Stimulated activated CD8-positive, alpha-beta memory T cell treated with anti-CD3 and anti-CD28 coated beads, Interleukin-12 subunit alpha, Interleukin-12 subunit beta, amount 100 ng/mL, for 4 hours (primary cell): Measurements from ENCODE around the gene DHX57.

Source experiments
- DNase-seq: peaks from one replicate; pipeline ENCODE4 v3.0.0-alpha.2; 2020; ENCODE audit warnings: low read depth

DHX57 gene

GRCh38 chr2:38875576-38876367 is at the start of gene DHX57, which contains the start of gene MORN2:
DHX57 (minus strand) TSS chr2:38875934; CDS start chr2:38868405, 7,529 bp downstream.
MORN2 (plus strand) TSS chr2:38875976.
- peak; percentile 62 for DNase-seq

- no peak for DNase-seq
Observed at GRCh38 chr2:38922902-38923301, 47.2 kb upstream of the DHX57 start.

GRCh38 chr2:38922389-38922788 is 46.7 kb upstream of the DHX57 start:
- DNase-seq, result no peak

GRCh38 chr2:38912619-38913018 is 36.9 kb upstream of the DHX57 start:
- no peak for DNase-seq

GRCh38 chr2:38911191-38911590 is 35.5 kb upstream of the DHX57 start:
- no peak for DNase-seq

GRCh38 chr2:38909872-38910271 is 34.1 kb upstream of the DHX57 start:
- DNase-seq, result no peak

- DNase-seq, result no peak
Observed at GRCh38 chr2:38907743-38908562, 32.2 kb upstream of the DHX57 start.

- no peak for DNase-seq
Observed at GRCh38 chr2:38907242-38907641, 31.5 kb upstream of the DHX57 start.

- DNase-seq, result no peak
Observed at GRCh38 chr2:38905251-38905650, 29.5 kb upstream of the DHX57 start.

GRCh38 chr2:38900726-38901125 is 25.0 kb upstream of the DHX57 start:
- DNase-seq, result no peak

- DNase-seq, result no peak
Observed at GRCh38 chr2:38898256-38898655, 22.5 kb upstream of the DHX57 start.

GRCh38 chr2:38892819-38893218 is 17.1 kb upstream of the DHX57 start:
- no peak for DNase-seq

- no peak for DNase-seq
Observed at GRCh38 chr2:38889575-38889974, 13.8 kb upstream of the DHX57 start, which contains the start of gene ARHGEF33. ARHGEF33 (plus strand) TSS chr2:38889875; CDS start chr2:38919448, 29,573 bp downstream.

- DNase-seq, result no peak
Observed at GRCh38 chr2:38889045-38889444, 13.3 kb upstream of the DHX57 start.

GRCh38 chr2:38887902-38888554 is 12.3 kb upstream of the DHX57 start:
- no peak for DNase-seq

- no peak for DNase-seq
Observed at GRCh38 chr2:38887347-38887746, 11.6 kb upstream of the DHX57 start.

- DNase-seq, result no peak
Observed at GRCh38 chr2:38886063-38886462, 10.3 kb upstream of the DHX57 start.

GRCh38 chr2:38876407-38876806 is 673 bp upstream of the DHX57 start:
- no peak for DNase-seq

- DNase-seq, result no peak
Observed at GRCh38 chr2:38875227-38875575, 533 bp downstream of the DHX57 start.

GRCh38 chr2:38873763-38874162 is 2.0 kb downstream of the DHX57 start:
- DNase-seq, result no peak

GRCh38 chr2:38871432-38871831 is 4.3 kb downstream of the DHX57 start:
- no peak for DNase-seq

GRCh38 chr2:38866773-38867443 is 8.8 kb downstream of the DHX57 start:
- DNase-seq, result no peak
